SK-N-SH (cell line): ENCODE results near the gene PDE4D. TPM values are rescaled to one million over a fixed set of nuclear protein-coding genes. Genes with fewer than 3 reads are reported as not detected.

Experiments
- CTCF ChIA-PET: fragments of 300-600, 350-600 bp; formaldehyde crosslinking; extraction: SDS; loops from one replicate; lab custom pipeline; 2021; lab: Yijun Ruan, JAX
- POLR2A ChIA-PET: fragments of 350-600 bp; sonication (Branson Sonifier 250); formaldehyde crosslinking; extraction: SDS; loops from one replicate; lab custom pipeline; 2020; ENCODE audit warnings: antibody characterized with exemption, inconsistent platforms; lab: Yijun Ruan, JAX
- DNase-seq: peaks from one replicate; pipeline ENCODE4 v3.0.0; 2012
- H2AFZ ChIP-seq: fragments of 200-600 bp; sonication (generic); 2 replicates; pipeline ENCODE4 v1.8.1; 2016; ENCODE audit warnings: antibody characterized with exemption, mild to moderate bottlenecking, low read depth
- H3F3A ChIP-seq: fragments of 200-600 bp; sonication (generic); replicated peaks from 2 replicates; pipeline ENCODE3; 2016; ENCODE audit warnings: antibody characterized with exemption, mild to moderate bottlenecking; ENCODE audit not compliant: insufficient read depth
- H3K27ac ChIP-seq, 2 experiments: fragments of 200-500 bp in 1 of 2; fragments of 200-600 bp in 1 of 2; sonication (Bioruptor generic) in 1 of 2; sonication (generic), shearing (Covaris generic) in 1 of 2; 2 replicates each; pipeline versions ENCODE4 v1.5.1 to v1.6.1; 2014 to 2016; ENCODE audit warnings: low read depth in 2 of 2, inconsistent platforms in 1 of 2, low read length in 1 of 2, mild to moderate bottlenecking in 1 of 2, mixed read lengths in 1 of 2
- H3K27me3 ChIP-seq: fragments of 200-600 bp; sonication (generic), shearing (Covaris generic); 2 replicates; pipeline ENCODE4 v1.6.1; 2016; ENCODE audit warnings: mixed run types; ENCODE audit not compliant: insufficient read depth
- H3K36me3 ChIP-seq, 2 experiments: fragments of 200-500 bp in 1 of 2; fragments of 200-600 bp in 1 of 2; sonication (Bioruptor generic) in 1 of 2; sonication (generic) in 1 of 2; replicated peaks in 1 of 2; 2 replicates each; pipeline versions ENCODE3 to v1.5.1; 2014 to 2016; ENCODE audit warnings: low read length in 1 of 2, mild to moderate bottlenecking in 1 of 2; ENCODE audit not compliant: insufficient read depth in 2 of 2, control insufficient read depth in 1 of 2
- H3K4me1 ChIP-seq, 2 experiments: fragments of 200-500 bp in 1 of 2; fragments of 200-600 bp in 1 of 2; sonication (Bioruptor generic) in 1 of 2; sonication (generic), shearing (Covaris generic) in 1 of 2; 2 replicates each; pipeline versions ENCODE4 v1.5.1 to v1.6.1; 2014 to 2016; ENCODE audit warnings: low read depth in 1 of 2, low read length in 1 of 2, mixed run types in 1 of 2; ENCODE audit not compliant: insufficient read depth in 2 of 2, control insufficient read depth in 1 of 2
- H3K4me2 ChIP-seq: fragments of 200-600 bp; sonication (generic), shearing (Covaris generic); 2 replicates; pipeline ENCODE4 v1.6.1; 2017; ENCODE audit warnings: mixed run types
- H3K4me3 ChIP-seq, 2 experiments: fragments of 200-500 bp in 1 of 2; fragments of 200-600 bp in 1 of 2; sonication (Bioruptor generic) in 1 of 2; sonication (generic), shearing (Covaris generic) in 1 of 2; 2 replicates each; pipeline versions ENCODE4 v1.5.1 to v1.8.1; 2014 to 2016; ENCODE audit warnings: low read depth in 2 of 2, inconsistent platforms in 1 of 2, low read length in 1 of 2, mild to moderate bottlenecking in 1 of 2, mixed read lengths in 1 of 2, moderate library complexity in 1 of 2
- H3K79me2 ChIP-seq: fragments of 200-600 bp; sonication (generic); 2 replicates; pipeline ENCODE4 v1.8.1; 2017; ENCODE audit warnings: mild to moderate bottlenecking; ENCODE audit not compliant: insufficient read depth
- H3K9ac ChIP-seq: fragments of 200-600 bp; sonication (generic); 2 replicates; pipeline ENCODE4 v1.6.1; 2017; ENCODE audit warnings: mixed run types
- H3K9me2 ChIP-seq: fragments of 200-600 bp; sonication (generic); 2 replicates; pipeline ENCODE4 v1.6.1; 2017; ENCODE audit warnings: mixed run types
- H3K9me3 ChIP-seq: fragments of 200-600 bp; sonication (generic); 2 replicates; pipeline ENCODE4 v1.6.1; 2017; ENCODE audit warnings: mixed run types, mild to moderate bottlenecking, moderate library complexity
- H4K20me1 ChIP-seq: fragments of 200-600 bp; sonication (generic); 2 replicates; pipeline ENCODE4 v1.6.1; 2017; ENCODE audit warnings: mild to moderate bottlenecking, mixed run types; ENCODE audit not compliant: insufficient read depth
- ELF1 ChIP-seq: IDR thresholded peaks from 2 replicates; pipeline ENCODE4 v1.4.0; 2012
- EP300 ChIP-seq, 2 experiments: IDR thresholded peaks; 2 replicates each; pipeline versions ENCODE4 v1.4.0 to v1.6.1; 2012; ENCODE audit warnings: borderline replicate concordance in 1 of 2, low read depth in 1 of 2, low read length in 1 of 2
- FOSL2 ChIP-seq: IDR thresholded peaks from 2 replicates; pipeline ENCODE4 v1.4.0; 2012; ENCODE audit warnings: low read depth, mild to moderate bottlenecking, moderate library complexity, borderline replicate concordance
- FOXM1 ChIP-seq: IDR thresholded peaks from 2 replicates; pipeline ENCODE4 v1.4.0; 2012; ENCODE audit warnings: low read depth, mild to moderate bottlenecking
- GABPA ChIP-seq: IDR thresholded peaks from 2 replicates; pipeline ENCODE4 v1.4.0; 2012; ENCODE audit warnings: low read depth, mild to moderate bottlenecking
- GATA2 ChIP-seq: sonication (generic); formaldehyde crosslinking; IDR thresholded peaks from 2 replicates; pipeline ENCODE4 v1.5.0; 2020; ENCODE audit warnings: mild to moderate bottlenecking, missing genetic modification reagents
- MXI1 ChIP-seq: IDR thresholded peaks from 2 replicates; pipeline ENCODE4 v1.6.1; 2012; ENCODE audit warnings: mild to moderate bottlenecking, low read depth, low read length, improper control_type of control experiment
- NFIC ChIP-seq: IDR thresholded peaks from 2 replicates; pipeline ENCODE4 v1.4.0; 2012; ENCODE audit warnings: borderline replicate concordance
- NRF1 ChIP-seq: IDR thresholded peaks from 2 replicates; pipeline ENCODE4 v1.6.1; 2012; ENCODE audit warnings: low read depth, mild to moderate bottlenecking, low read length
- RXRA ChIP-seq: IDR thresholded peaks from 2 replicates; pipeline ENCODE4 v1.4.0; 2012; ENCODE audit warnings: low read depth, mild to moderate bottlenecking, borderline replicate concordance
- SIN3A ChIP-seq: IDR thresholded peaks from 2 replicates; pipeline ENCODE4 v1.6.1; 2012; ENCODE audit warnings: low read depth, mild to moderate bottlenecking, low read length, moderate library complexity, borderline replicate concordance
- TEAD4 ChIP-seq: IDR thresholded peaks from 2 replicates; pipeline ENCODE4 v1.4.0; 2012; ENCODE audit warnings: mild to moderate bottlenecking, borderline replicate concordance; ENCODE audit not compliant: insufficient read depth
- WGBS: methylation state at CpG from one replicate; pipeline ENCODE4 v1.1.6; 2017; ENCODE audit warnings: low lambda C conversion rate; 5-methylcytosine and 5-hydroxymethylcytosine counted together
- polyA plus RNA-seq, 3 experiments: library from polyadenylated mRNA; depleted of rRNA; stranded (reverse); fragments of >200 nt; gene quantifications; 2 replicates each; pipeline ENCODE4 v1.2.3, GENCODE V29; 2012
- TF ChIP-seq, protein P1 (sequence below): fragments of 200-600 bp; sonication (generic); IDR thresholded peaks from 2 replicates; pipeline ENCODE4 v1.6.1; 2017; ENCODE audit warnings: antibody characterized with exemption, mild to moderate bottlenecking, moderate library complexity
- TF ChIP-seq, protein P2 (sequence below): fragments of 150-350 bp; IDR thresholded peaks from 2 replicates; pipeline ENCODE4 v1.6.1; 2016; ENCODE audit warnings: mild to moderate bottlenecking, low read depth, low read length
- TF ChIP-seq, protein P3 (sequence below): IDR thresholded peaks from 2 replicates; pipeline ENCODE4 v1.4.0; 2012; ENCODE audit warnings: low read depth, borderline replicate concordance
- TF ChIP-seq, protein P4 (sequence below): IDR thresholded peaks from 2 replicates; pipeline ENCODE4 v1.4.0; 2012; ENCODE audit warnings: low read depth
- TF ChIP-seq, protein P5 (sequence below): IDR thresholded peaks from 2 replicates; pipeline ENCODE4; 2012

PDE4D gene
- polyA plus RNA-seq, 1 of the 3 experiments (the other 2 are of a cell fraction), result 2.4 TPM

DNA sequence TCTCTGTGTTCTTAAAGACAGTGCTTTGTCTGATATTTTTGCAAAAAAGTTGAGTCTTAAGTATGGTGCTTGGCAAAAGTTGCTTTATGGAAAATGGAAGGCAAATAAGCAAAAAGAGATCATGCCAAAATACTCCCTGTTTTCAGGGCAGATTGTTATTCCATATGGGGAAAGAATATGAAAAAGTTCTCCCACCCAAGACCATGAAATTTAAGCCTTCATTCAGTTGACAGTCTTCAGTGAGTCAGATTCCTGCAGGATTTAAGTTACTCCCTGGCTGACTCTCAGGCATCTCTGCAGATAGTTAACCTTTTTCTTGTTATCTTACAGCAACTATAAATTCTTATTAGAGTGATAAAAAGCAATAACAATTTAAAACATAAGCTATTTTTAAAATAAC is 601.6 kb downstream of the PDE4D start (continued):
- TF ChIP-seq, protein P1, sequence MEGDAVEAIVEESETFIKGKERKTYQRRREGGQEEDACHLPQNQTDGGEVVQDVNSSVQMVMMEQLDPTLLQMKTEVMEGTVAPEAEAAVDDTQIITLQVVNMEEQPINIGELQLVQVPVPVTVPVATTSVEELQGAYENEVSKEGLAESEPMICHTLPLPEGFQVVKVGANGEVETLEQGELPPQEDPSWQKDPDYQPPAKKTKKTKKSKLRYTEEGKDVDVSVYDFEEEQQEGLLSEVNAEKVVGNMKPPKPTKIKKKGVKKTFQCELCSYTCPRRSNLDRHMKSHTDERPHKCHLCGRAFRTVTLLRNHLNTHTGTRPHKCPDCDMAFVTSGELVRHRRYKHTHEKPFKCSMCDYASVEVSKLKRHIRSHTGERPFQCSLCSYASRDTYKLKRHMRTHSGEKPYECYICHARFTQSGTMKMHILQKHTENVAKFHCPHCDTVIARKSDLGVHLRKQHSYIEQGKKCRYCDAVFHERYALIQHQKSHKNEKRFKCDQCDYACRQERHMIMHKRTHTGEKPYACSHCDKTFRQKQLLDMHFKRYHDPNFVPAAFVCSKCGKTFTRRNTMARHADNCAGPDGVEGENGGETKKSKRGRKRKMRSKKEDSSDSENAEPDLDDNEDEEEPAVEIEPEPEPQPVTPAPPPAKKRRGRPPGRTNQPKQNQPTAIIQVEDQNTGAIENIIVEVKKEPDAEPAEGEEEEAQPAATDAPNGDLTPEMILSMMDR, result no peak
- TF ChIP-seq NFIC (no peak), SIN3A (no peak), MXI1 (no peak), FOSL2 (no peak)

DNA sequence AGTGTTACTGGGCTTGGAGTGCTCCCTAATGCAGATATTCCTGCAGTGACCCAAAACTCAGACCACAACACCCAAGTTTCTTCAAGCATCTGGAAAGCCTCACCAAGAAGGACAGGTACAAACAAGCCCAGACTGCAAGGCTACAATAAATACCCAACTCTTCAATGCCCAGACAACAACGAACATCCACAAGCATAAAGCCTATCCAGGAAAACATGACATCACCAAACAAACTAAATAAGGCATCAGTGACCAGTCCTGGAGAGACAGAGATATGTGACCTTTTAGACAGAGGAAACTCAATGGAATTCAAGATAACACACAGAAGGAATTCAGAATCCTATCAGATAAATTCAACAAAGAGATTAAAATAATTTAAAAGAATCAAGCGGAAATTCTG is 605.6 kb downstream of the PDE4D start:
- Histone ChIP-seq H3K79me2 (no peaks in the 10 kb centered on the region), H3K4me1 (no peaks in the 10 kb centered on the region), H3F3A (no peaks in the 10 kb centered on the region), H3K9ac (no peak overlapping the region), H2AFZ (no peak overlapping the region), H4K20me1 (no peaks in the 10 kb centered on the region), H3K9me2 (no peaks in the 10 kb centered on the region), H3K27me3 (no peaks in the 10 kb centered on the region), H3K36me3 (peaks cover 0 to 3% of the 10 kb centered on the region in 2 experiments), H3K4me3 (no peak overlapping the region), H3K27ac (no peak overlapping the region), H3K4me2 (no peak overlapping the region), H3K9me3 (no peaks in the 10 kb centered on the region)
- DNase-seq, result no peak
- WGBS, result 77% methylated on average over 2 of the region's 2 CpGs
- TF ChIP-seq, protein P2, sequence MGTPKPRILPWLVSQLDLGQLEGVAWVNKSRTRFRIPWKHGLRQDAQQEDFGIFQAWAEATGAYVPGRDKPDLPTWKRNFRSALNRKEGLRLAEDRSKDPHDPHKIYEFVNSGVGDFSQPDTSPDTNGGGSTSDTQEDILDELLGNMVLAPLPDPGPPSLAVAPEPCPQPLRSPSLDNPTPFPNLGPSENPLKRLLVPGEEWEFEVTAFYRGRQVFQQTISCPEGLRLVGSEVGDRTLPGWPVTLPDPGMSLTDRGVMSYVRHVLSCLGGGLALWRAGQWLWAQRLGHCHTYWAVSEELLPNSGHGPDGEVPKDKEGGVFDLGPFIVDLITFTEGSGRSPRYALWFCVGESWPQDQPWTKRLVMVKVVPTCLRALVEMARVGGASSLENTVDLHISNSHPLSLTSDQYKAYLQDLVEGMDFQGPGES, result no peak
- TF ChIP-seq EP300 (IDR thresholded peaks at IDR 0.05; ENCODE audit: borderline replicate concordance in 1 of 2, low read depth in 1 of 2, low read length in 1 of 2) (no peak), MXI1 (no peak)
- ChIA-PET CTCF (no interaction called here), POLR2A (no interaction called here)

DNA sequence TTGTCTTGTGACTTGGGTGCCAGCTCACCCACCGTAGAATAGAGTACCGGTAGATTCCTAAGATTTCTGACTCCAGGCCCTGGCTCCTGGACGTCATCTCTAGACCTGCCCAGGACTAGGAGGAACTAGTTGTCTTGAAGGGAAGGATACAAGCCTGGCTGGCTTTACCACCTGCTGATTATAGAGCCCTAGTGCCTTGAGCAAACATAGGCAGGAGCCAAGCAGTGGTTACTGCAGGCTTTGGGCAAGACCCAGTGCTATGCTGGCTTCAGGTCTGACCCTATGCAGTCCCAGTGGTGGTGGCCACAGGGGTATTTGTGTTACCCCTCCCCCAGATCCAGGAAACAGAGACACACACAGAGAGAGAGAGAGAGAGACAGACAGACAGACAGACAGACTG is 606.2 kb downstream of the PDE4D start:
- H3K36me3 ChIP-seq, result peaks cover 0 to 3% of the 10 kb centered on the region in 2 experiments
- no peak for TF ChIP-seq FOXM1
- no peak for TF ChIP-seq RXRA
- TF ChIP-seq GABPA, result no peak
- TF ChIP-seq FOSL2, result no peak
- no peak for TF ChIP-seq EP300 (IDR thresholded peaks at IDR 0.05; ENCODE audit: borderline replicate concordance in 1 of 2, low read depth in 1 of 2, low read length in 1 of 2)
- no peak for TF ChIP-seq GATA2 (CRISPR knock-in tag)
- TF ChIP-seq, protein P3, sequence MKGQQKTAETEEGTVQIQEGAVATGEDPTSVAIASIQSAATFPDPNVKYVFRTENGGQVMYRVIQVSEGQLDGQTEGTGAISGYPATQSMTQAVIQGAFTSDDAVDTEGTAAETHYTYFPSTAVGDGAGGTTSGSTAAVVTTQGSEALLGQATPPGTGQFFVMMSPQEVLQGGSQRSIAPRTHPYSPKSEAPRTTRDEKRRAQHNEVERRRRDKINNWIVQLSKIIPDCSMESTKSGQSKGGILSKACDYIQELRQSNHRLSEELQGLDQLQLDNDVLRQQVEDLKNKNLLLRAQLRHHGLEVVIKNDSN, result no peak
- no peak for TF ChIP-seq NRF1
- TF ChIP-seq, protein P4, sequence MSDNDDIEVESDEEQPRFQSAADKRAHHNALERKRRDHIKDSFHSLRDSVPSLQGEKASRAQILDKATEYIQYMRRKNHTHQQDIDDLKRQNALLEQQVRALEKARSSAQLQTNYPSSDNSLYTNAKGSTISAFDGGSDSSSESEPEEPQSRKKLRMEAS, result no peak
- TF ChIP-seq, protein P1, result no peak
- TF ChIP-seq, protein P5, sequence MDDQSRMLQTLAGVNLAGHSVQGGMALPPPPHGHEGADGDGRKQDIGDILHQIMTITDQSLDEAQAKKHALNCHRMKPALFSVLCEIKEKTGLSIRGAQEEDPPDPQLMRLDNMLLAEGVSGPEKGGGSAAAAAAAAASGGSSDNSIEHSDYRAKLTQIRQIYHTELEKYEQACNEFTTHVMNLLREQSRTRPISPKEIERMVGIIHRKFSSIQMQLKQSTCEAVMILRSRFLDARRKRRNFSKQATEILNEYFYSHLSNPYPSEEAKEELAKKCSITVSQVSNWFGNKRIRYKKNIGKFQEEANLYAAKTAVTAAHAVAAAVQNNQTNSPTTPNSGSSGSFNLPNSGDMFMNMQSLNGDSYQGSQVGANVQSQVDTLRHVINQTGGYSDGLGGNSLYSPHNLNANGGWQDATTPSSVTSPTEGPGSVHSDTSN, result no peak
- TF ChIP-seq ELF1, result no peak
- no peak for TF ChIP-seq TEAD4
- TF ChIP-seq MXI1, result no peak
- no peak for TF ChIP-seq SIN3A
- no peak for DNase-seq
- H3K79me2 ChIP-seq, result no peaks in the 10 kb centered on the region
- no peaks in the 10 kb centered on the region for H3K4me1 ChIP-seq
- H3F3A ChIP-seq, result no peaks in the 10 kb centered on the region
- H3K27me3 ChIP-seq, result no peaks in the 10 kb centered on the region
- no peak overlapping the region for H3K9ac ChIP-seq
- WGBS, result 80% methylated on average over 3 of the region's 3 CpGs
- no peaks in the 10 kb centered on the region for H3K9me2 ChIP-seq
- POLR2A ChIA-PET, result no interaction called here
- H3K27ac ChIP-seq, result no peak overlapping the region
- CTCF ChIA-PET, result no interaction called here
- H3K4me3 ChIP-seq, result no peak overlapping the region
- no peaks in the 10 kb centered on the region for H3K9me3 ChIP-seq
- no peak overlapping the region for H3K4me2 ChIP-seq
- H4K20me1 ChIP-seq, result no peaks in the 10 kb centered on the region
- H2AFZ ChIP-seq, result no peak overlapping the region
